HG03460 (cell line): Measurements from ENCODE around the gene RNF220.
"Not testable (repeated sequence)": the region's sequence is repeated elsewhere in the genome, so short reads cannot be mapped to it uniquely, and the experiment has no call there.

Experiments used
- ATAC-seq: cut with Tn5 transposase; IDR thresholded peaks from one replicate; pipeline ENCODE4 v1.9.1; 2021; ENCODE audit not compliant: unreplicated experiment

RNF220 gene

DNA sequence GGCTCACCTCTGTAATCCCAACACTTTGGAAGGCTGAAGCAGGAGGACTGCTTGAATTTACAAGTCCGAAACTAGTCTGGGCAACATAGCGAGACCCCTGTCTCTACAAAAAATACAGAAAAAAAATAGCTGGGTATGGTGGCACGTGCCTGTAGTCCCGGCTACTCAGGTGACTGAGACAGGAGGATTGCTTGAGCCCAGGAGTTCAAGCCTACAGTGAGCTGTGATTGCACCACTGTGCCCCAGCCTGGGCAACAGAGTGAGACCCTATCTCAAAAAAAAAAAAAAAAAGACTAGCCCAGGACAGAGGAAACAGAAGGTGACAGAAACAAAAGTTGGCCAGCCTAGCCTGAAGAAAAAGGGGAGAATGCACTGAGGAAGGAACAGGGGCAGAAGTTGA, 290.6 kb downstream of the RNF220 start:
- ATAC-seq, result no peak

DNA sequence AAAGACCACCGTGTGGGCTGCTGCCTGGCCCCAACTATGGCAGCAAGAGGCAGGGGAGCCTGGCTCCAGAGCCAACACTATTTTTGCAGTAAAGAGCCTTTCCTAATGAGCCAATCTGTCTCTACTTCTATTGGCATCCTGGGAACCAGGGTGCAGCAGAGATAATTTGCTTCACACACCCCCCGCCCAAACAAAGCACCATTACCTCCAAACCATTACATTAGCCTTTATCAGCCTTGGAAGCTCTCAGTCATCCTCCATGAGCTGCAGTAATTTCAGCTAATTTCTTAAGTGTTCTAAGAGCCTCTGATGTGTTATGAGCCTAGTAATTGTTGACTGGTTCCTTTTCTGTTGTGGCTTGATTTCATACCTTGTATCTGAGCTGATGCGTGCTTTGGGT, 291.0 kb downstream of the RNF220 start:
- ATAC-seq, result no peak

DNA sequence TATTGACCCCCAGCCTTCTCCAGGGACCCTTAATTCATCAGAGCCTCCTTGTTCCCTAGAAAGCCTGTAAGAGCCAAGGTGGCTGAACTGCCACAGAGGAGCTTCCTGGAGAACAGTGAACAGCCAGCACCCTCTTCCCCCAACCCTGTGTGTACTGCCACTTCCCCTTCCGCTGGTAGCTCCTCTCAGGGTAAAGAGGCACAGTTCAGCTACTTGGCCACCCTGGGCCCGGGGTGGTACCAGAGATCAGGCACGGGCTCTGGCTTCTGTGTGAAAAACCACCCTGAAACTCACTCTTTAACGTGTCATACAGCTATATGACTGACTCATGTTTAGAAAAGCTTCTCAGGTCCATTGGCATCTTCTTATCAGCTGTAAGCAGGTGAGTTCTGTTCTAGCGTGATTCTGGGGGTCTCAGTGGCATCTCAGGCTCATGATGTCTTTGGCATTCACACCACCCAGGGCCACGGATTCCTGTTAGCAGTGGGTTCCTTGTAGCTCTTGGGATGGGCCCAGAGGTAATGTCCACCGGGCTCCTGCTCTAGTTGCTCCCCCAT, 291.8 kb downstream of the RNF220 start:
- ATAC-seq, result peak; percentile 51

DNA sequence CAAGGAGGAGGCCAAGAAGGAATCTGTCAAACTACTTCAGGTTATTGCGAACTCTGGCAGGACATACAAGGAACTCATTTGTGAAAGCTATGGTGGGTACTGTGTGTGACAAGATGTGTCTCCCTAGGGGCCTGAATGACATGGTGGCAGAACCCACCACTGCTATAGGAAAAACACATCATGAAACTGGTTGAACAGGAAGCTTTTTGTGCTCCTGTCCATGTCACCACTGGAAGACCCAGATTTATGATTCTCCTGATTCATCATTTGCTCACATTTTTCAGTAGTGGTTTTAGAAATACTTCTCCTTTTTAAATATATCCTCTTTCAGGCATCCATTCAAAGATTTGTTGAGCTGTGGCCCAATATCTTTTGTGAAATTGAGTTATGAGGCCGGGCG, 293.1 kb downstream of the RNF220 start:
- ATAC-seq, result no peak

DNA sequence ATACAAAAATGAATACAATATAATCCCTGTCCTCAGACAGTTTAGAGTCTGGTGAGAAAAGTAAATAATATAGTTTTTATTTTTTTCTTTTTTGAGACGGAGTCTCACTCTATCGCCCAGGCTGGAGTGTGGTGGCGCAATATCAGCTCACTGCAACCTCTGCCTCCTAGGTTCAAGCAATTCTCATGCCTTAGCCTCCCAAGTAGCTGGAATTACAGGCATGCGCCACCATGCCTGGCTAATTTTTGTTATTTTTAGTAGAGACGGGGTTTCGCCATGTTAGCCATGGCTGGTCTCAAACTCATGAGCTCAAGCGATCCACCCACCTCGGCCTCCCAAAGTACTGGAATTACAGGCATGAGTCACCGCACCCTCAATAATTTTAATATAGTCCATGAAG, 294.3 kb downstream of the RNF220 start:
- ATAC-seq, result not testable (repeated sequence)

DNA sequence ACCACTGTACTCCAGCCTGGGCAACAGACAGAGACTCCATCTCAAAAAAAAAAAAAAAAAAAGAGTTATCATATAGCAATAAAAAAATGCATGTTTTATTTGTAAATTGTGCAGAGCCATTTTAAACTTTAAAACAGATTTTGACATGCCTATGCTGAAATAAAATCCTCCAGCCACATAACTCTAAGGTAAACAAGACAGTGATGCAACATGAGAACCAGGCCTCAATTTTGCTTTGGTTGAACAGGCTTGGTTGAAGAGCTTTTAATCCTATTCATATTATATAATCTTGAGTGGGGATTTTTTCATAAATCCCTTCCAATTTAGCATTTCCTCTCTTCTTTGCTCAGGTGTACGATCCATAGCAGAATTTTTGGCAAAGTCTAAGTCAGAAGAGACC, 295.5 kb downstream of the RNF220 start:
- ATAC-seq, result no peak

DNA sequence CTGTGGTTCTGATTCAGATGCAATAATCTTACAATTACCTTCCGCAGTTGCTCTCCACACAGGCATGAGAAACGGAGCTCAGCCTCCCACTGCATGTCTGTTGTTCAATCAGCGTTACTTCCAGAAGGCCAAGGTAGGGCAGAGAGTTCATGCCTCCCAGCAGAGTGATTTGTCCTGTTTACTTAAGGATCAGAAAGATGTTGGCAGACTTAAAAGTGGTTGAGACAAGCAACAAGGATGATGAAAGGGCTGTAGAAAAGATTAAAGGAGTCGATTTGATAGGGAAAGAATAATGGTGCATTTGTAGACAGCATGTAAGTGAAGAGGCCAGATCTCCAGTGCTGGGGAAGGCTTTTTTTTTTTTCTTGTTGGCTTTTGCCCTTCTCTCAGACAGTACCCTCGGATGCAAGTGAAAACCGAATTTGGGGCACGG, 296.1 kb downstream of the RNF220 start:
- ATAC-seq, result no peak
